ENCODE measurements around the gene NFU1.
"Not testable (repeated sequence)": the region's sequence is repeated elsewhere in the genome, so short reads cannot be mapped to it uniquely, and the experiment has no call there.

DNA sequence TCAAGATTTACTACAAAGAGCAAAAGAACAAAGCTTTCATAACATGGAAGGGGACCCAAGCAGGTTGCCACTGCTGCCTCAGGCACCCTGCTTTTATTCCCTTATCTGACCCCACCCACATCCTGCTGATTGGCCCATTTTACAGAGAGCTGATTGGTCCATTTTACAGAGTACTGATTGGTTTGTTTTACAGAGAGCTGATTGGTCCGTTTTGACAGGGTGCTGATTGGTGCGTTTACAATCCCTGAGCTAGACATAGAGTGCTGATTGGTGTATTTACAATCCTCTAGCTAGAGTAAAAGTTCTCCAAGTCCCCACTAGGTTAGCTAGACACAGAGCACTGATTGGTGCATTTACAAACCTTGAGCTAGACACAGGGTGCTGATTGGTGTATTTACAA, 2.3 kb upstream of the NFU1 start:
- TF ChIP-seq EZH2 (IDR thresholded peaks at IDR 0.05; ENCODE audit: low read length, missing control alignments) = not testable (repeated sequence)
- TF ChIP-seq, protein P1, sequence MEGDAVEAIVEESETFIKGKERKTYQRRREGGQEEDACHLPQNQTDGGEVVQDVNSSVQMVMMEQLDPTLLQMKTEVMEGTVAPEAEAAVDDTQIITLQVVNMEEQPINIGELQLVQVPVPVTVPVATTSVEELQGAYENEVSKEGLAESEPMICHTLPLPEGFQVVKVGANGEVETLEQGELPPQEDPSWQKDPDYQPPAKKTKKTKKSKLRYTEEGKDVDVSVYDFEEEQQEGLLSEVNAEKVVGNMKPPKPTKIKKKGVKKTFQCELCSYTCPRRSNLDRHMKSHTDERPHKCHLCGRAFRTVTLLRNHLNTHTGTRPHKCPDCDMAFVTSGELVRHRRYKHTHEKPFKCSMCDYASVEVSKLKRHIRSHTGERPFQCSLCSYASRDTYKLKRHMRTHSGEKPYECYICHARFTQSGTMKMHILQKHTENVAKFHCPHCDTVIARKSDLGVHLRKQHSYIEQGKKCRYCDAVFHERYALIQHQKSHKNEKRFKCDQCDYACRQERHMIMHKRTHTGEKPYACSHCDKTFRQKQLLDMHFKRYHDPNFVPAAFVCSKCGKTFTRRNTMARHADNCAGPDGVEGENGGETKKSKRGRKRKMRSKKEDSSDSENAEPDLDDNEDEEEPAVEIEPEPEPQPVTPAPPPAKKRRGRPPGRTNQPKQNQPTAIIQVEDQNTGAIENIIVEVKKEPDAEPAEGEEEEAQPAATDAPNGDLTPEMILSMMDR (conservative IDR thresholded peaks at IDR 0.05 in 1 of 2, IDR thresholded peaks at IDR 0.05 in 1 of 2; ENCODE audit: low read depth in 1 of 2, low read length in 2 of 2) = not testable (repeated sequence)
